A673 (cell line): ENCODE data around the gene OR1Q1. TPM values are rescaled to one million over a fixed set of nuclear protein-coding genes. Genes with fewer than 3 reads are reported as not detected.

Experiments used
- Bru-seq: library from RNA; stranded (reverse); fragments of 400-500 nt; gene quantifications from one replicate; lab custom pipeline; 2021; lab: Mats Ljungman, UMichigan
- BruChase-seq, 2 experiments: library from RNA; stranded (reverse); fragments of 400-500 nt; gene quantifications; one replicate each; lab custom pipeline; 2021; lab: Mats Ljungman, UMichigan
- BruUV-seq: library from RNA; stranded (reverse); fragments of 400-500 nt; replicated peaks from 2 replicates; lab custom pipeline; 2021; lab: Mats Ljungman, UMichigan
- CTCF ChIA-PET: fragments of 300-600 bp; sonication (Branson Sonifier 250); formaldehyde crosslinking; loops from one replicate; lab custom pipeline; 2022; ENCODE audit warnings: antibody characterized with exemption; lab: Charles Lee
- POLR2A ChIA-PET: fragments of 300-600 bp; sonication (Branson Sonifier 250); formaldehyde crosslinking; loops from one replicate; lab custom pipeline; 2022; ENCODE audit warnings: antibody characterized with exemption; ENCODE audit not compliant: low non-redundant PET; lab: Charles Lee
- DNase-seq: peaks from one replicate; pipeline ENCODE4 v3.0.0-alpha.2; 2015; ENCODE audit warnings: low spot score
- H3K27ac ChIP-seq: fragments of 200-600 bp; sonication (generic); 2 replicates; pipeline ENCODE4 v1.5.1; 2016; ENCODE audit warnings: mixed run types, low read depth, mild to moderate bottlenecking, mixed read lengths, antibody characterized with exemption, low read length; ENCODE audit not compliant: poor library complexity, severe bottlenecking
- H3K27me3 ChIP-seq: fragments of 200-600 bp; sonication (generic); replicated peaks from 2 replicates; pipeline ENCODE4 v1.6.1; 2017; ENCODE audit warnings: mixed run types, low read depth, mild to moderate bottlenecking, mixed read lengths, antibody characterized with exemption, low read length; ENCODE audit not compliant: insufficient read depth, poor library complexity
- H3K36me3 ChIP-seq: fragments of 200-600 bp; sonication (generic); 2 replicates; pipeline ENCODE4 v1.6.1; 2016; ENCODE audit warnings: mixed run types, mild to moderate bottlenecking, mixed read lengths, antibody characterized with exemption, low read length; ENCODE audit not compliant: insufficient read depth, poor library complexity, severe bottlenecking
- H3K4me1 ChIP-seq: fragments of 200-600 bp; sonication (generic); 2 replicates; pipeline ENCODE4 v1.6.1; 2017; ENCODE audit warnings: mixed run types, mild to moderate bottlenecking, mixed read lengths, antibody characterized with exemption, low read length; ENCODE audit not compliant: insufficient read depth, poor library complexity, severe bottlenecking
- H3K4me3 ChIP-seq: fragments of 200-600 bp; sonication (generic); 2 replicates; pipeline ENCODE4 v1.5.1; 2016; ENCODE audit warnings: low read depth, mixed run types, mild to moderate bottlenecking, mixed read lengths, low read length; ENCODE audit not compliant: poor library complexity, severe bottlenecking
- H3K9me3 ChIP-seq: fragments of 200-600 bp; sonication (generic); 2 replicates; pipeline ENCODE4 v1.6.1; 2016; ENCODE audit warnings: mixed run types, low read depth, mild to moderate bottlenecking, mixed read lengths, antibody characterized with exemption, low read length; ENCODE audit not compliant: poor library complexity, severe bottlenecking
- CTCF ChIP-seq: fragments of 300-800, 200-600 bp; sonication (generic); conservative IDR thresholded peaks from 2 replicates; pipeline ENCODE4 v1.5.1; 2017; ENCODE audit warnings: low read depth, mild to moderate bottlenecking, antibody characterized with exemption, low read length, moderate library complexity, mixed read lengths
- EZH2 ChIP-seq: fragments of 200-600 bp; sonication (generic); IDR thresholded peaks from 2 replicates; pipeline ENCODE4 v1.6.1; 2017; ENCODE audit warnings: borderline replicate concordance, low read depth, mild to moderate bottlenecking, mixed read lengths, antibody characterized with exemption, low read length; ENCODE audit not compliant: poor library complexity, severe bottlenecking
- intact Hi-C: fragments of 100-400 bp; cut with micrococcal nuclease; formaldehyde crosslinking; loops from one replicate; pipeline ENCODE4 v1.10.0; 2022; ENCODE audit not compliant: unreplicated experiment
- long read RNA-seq: library from polyadenylated mRNA; stranded (forward); transcript quantifications from one replicate; pipeline ENCODE4 v2.0.0, GENCODE V29; 2022
- total RNA-seq: library from RNA; stranded (reverse); gene quantifications from 2 replicates; pipeline ENCODE4 v1.2.3, GENCODE V29; 2021

OR1Q1 gene, protein sequence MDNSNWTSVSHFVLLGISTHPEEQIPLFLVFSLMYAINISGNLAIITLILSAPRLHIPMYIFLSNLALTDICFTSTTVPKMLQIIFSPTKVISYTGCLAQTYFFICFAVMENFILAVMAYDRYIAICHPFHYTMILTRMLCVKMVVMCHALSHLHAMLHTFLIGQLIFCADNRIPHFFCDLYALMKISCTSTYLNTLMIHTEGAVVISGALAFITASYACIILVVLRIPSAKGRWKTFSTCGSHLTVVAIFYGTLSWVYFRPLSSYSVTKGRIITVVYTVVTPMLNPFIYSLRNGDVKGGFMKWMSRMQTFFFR
- total RNA-seq, result not detected in 2 replicates
- Bru-seq, nascent RNA, result not detected
- percentile 33 among the genes with signal in this experiment for BruChase-seq, experiment 1, labeled RNA remaining after a 2-hour chase
- not detected for BruChase-seq, experiment 2, labeled RNA remaining after a 6-hour chase
- long read RNA-seq, result 0 reads

DNA sequence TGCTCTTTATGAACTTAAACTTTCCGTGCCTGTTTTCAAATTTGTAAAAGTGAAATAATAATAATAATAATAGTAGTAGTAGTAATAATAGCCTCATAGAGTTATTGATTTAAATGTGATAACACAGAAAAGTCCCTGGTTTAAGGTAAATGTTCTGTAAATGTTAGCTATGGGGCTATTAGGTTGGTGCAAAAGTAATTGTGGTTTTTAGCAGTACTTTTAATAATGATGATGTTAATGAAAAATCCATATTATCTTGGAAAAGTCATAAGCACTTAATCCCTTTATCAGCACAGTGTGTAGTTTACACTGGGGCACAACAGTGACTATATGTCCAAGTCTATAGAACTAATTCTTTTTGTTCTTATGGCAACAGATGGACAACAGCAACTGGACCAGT lies at the start of gene OR1Q1:
TSS of gene OR1Q1 (plus strand) at position 377 of the 400 bp plus-strand sequence. CDS start at position 377, 0 bp downstream.
- CTCF ChIA-PET, result no interaction called here
- Histone ChIP-seq H3K36me3 (no peaks in the 10 kb centered on the region), H3K4me1 (no peaks in the 10 kb centered on the region), H3K27me3 (peaks cover 12% of the 10 kb centered on the region), H3K27ac (no peak within 1 kb of the TSS), H3K4me3 (no peak within 1 kb of the TSS), H3K9me3 (no peaks in the 10 kb centered on the region)
- no peak for TF ChIP-seq CTCF
- no peak for TF ChIP-seq EZH2
- BruUV-seq, result no TSS peak
- intact Hi-C loops, result no loop called here
- no peak for DNase-seq
- POLR2A ChIA-PET, result no interaction called here

- Histone ChIP-seq H3K4me1 (no peaks in the 10 kb centered on the region), H3K27me3 (peaks cover 5% of the 10 kb centered on the region), H3K4me3 (no peak overlapping the region), H3K9me3 (no peaks in the 10 kb centered on the region), H3K36me3 (no peaks in the 10 kb centered on the region), H3K27ac (no peak overlapping the region)
- CTCF ChIA-PET, result no interaction called here
- POLR2A ChIA-PET, result no interaction called here
- no peak for DNase-seq
- intact Hi-C loops, result no loop called here
- BruUV-seq, result no TSS peak
- TF ChIP-seq CTCF (no peak), EZH2 (no peak)
These were observed 46.6 kb upstream of the OR1Q1 start for GRCh38 chr9:122567901-122568300.

- intact Hi-C loops, result no loop called here
- DNase-seq, result no peak
- CTCF ChIA-PET, result no interaction called here
- TF ChIP-seq CTCF (no peak), EZH2 (no peak)
- no peaks in the 10 kb centered on the region for H3K4me1 ChIP-seq
- no peaks in the 10 kb centered on the region for H3K36me3 ChIP-seq
- POLR2A ChIA-PET, result interaction anchor here (0.5 kb wide), 1 partner anchor 134 kb away, joined by 7 read pairs; no protein-coding TSS in a partner anchor
- no peak overlapping the region for H3K4me3 ChIP-seq
- H3K27me3 ChIP-seq, result no peaks in the 10 kb centered on the region
- H3K9me3 ChIP-seq, result no peaks in the 10 kb centered on the region
- H3K27ac ChIP-seq, result no peak overlapping the region
- no TSS peak for BruUV-seq
These were observed 42.1 kb upstream of the OR1Q1 start for GRCh38 chr9:122572456-122572855.
